AG08396 (cell line): ENCODE measurements around the gene ZNF682.
"Not testable (repeated sequence)": the region's sequence is repeated elsewhere in the genome, so short reads cannot be mapped to it uniquely, and the experiment has no call there.

Experiments
- DNase-seq: peaks from one replicate; pipeline ENCODE4 v3.0.0; 2012; ENCODE audit warnings: low spot score, mixed read lengths

Gene ZNF682

DNA sequence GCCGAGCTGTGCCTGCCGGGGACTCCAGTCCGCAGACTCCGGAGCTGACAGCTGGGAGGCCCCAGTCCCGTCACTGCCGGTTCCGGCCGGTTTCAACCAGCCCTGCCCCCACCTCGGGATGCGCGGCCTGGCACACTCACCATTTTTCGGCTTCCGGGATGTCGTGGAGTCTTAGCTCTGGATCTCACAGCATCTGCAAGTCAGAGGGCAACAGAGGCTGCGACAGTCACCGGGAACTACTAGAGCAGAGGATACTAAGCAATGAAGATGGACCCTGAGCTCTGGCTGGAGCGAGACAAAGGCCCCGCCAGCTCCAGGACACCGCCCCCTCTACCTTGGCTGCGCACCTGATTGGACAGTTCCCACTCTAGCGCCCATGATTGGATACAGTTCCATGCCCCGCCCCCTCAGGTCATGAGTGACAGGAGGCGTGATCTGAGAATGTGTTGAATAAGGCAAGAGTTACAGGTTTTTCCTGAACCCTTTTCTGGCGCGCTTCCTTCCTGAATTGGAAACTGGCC, at the start of gene ZNF682:
Gene ZNF682 (minus strand): TSS at position 303 of the 521 bp plus-strand sequence. CDS start 160 bp downstream, at position 143.
- peak; percentile 97 for DNase-seq

DNA sequence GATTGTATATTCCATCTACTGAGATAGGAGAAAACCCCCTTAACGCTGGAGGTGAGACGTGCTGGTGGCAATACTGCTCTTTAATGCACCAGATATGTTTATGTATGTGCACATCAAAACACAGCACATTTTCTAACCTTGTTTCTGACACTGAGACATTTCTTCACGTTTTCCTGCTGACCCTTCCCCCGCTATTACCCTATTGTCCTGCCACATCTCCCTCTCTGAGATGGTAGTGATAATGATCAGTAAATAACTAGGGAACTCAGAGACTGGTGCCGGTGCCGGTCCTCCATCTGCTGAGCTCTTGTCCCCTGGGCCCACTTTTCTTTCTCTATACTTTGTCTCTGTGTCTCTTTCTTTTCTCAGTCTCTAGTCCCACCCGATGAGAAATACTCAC, 43.6 kb upstream of the ZNF682 start:
- not testable (repeated sequence) for DNase-seq

DNA sequence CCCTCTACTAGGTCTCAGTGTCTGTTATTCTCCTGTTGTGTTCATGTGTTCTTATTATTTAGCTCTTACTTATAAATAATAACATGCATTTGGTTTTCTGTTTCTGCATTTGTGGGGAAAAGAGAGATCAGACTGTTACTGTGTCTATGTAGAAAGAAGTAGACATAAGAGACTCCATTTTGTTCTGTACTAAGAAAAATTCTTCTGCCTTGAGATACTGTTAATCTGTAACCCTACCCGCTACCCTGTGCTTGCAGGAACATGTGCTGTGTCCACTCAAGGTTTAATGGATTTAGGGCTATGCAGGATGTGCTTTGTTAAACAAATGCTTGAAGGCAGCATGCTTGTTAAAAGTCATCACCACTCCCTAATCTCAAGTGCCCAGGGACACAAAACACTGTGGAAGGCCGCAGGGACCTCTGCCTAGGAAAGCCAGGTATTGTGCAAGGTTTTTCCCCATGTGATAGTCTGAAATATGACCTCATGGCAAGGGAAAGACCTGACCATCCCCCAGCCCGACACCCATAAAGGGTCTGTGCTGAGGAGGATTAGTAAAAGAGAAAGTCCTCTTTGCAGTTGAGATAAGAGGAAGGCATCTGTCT, 43.0 kb upstream of the ZNF682 start:
- not testable (repeated sequence) for DNase-seq

DNA sequence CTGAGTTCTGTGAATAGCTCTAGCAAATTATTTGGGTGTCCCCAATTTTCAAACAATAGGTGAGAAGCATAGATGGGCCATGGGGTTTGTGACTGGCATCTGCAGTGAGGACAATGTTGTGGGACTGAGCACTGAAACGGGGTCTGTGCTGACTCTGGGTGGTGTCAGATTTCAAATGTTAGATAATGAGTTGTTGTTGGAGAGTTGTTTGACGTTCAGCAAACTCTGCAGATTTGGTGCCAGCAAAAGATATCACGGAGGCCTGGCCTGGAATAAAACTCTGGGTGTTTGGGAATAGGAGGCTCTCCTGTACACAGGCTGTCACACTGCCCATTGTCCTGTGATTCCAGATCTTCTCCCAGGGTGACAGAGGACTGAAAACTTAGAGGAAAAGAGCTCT, 41.4 kb upstream of the ZNF682 start:
- DNase-seq: no peak

DNA sequence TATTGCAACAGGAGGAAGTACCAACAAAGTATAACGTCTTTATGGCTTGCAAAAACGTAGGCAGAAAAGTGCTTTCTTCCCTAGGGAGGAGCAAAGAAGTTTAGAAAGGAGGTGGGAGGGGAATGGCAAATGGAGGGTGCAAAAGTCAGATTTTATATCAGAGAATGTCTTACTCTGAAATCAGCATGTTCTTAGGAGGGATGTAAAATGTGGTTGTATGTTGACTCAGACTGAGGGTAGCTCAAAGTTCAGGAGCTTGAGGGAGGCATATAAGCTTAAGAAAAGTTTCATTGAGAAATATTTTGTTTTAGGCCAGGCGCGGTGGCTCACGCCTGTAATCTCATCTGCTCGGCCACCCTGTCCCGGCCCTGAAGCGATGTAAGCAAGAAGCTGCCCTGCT, 40.2 kb upstream of the ZNF682 start:
- no peak for DNase-seq

DNA sequence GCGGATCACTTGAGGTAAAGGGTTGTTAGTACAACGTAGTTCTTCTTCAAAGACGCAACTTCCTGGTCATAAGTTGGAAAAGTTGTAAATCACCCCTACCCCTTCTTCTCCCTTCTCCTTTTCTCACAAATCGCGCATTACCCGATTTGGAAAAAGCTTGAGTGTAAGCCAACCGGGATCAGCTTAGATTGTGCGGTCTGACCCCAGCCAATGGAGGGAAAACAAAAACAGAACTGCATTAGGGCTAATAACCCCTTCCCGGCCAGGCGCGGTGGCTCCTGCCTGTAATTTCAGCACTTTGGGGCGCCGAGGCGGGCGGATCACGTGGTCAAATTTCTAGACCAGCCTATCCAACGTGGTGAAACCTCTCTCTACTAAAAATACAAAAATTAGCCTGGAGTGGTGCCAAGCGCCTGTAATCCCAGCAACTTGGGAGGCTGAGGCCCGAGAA, 39.3 kb upstream of the ZNF682 start:
- peak; percentile 13 for DNase-seq

DNA sequence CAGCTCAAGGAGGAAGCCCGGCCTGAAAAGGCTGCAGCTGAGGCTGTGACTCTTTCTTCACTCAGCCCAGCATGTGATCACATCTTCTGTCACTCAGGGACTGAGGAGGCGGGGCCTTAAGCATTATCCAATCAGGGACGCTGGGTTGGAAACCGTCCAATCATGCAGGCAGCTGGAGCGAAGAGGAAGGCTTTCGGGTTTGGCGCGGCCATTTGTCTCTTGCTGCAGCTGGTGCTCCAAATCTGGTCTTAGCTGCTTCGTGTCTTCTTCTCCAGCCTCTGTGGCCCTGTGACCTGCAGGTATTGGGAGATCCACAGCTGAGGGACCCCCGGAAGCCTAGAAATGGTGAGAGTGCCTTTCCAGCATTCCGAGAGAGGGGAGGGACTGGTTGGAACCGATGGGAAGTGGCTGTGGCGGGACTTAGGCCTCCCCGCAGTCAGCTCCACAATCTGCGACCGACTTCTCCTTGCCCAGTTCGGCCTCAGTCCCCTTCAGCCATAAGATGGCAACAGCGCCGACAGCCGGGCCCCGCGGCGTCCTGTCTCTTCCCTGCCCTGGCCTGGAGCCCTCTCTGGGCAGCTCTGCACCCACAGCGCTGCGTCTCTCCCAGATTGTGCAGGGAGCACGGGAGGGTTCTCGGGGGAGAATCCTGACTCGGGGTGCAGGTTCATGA, 38.6 kb upstream of the ZNF682 start, which contains the start of gene ZNF90:
Gene ZNF90 (plus strand): TSS at position 210 of the 673 bp plus-strand sequence. CDS start 133 bp downstream, at position 343.
- peak; percentile 90 for DNase-seq

DNA sequence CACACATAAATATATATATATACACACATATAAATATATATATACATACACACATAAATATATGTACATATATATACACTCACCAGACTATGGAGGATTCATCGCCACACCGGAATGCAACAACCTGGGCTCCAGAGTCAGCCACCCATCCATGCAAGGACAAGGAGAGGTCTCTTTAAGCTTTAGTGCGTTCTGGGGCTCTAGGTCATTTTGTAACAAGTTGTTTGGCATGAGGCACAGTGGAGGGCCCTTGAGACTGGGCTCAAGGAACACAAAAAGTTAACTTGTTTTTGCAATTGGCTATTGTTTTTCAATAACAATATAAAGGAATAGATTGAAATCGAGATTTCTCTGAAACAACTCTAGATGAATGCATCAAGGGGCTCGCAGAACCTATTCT, 33.6 kb upstream of the ZNF682 start:
- no peak for DNase-seq

DNA sequence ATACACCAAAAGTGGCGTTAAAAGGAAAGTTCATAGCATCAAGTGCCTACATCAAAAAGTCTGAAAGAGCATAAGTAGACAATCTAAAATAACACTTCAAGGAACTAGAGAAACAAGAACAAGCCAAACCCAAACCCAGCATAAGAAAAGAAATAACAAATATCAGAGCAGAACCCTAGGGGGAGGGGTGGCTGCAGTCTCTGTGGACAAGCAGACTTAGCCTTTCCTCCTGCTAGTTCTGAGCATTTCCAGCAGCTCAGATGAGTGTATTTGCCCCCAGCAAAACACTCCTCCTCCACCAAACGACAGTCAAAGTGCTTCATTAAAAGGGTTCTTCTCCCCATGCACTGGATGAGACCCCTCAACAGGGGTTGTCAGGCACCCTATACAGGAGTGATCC, 31.4 kb upstream of the ZNF682 start:
- no peak for DNase-seq

DNA sequence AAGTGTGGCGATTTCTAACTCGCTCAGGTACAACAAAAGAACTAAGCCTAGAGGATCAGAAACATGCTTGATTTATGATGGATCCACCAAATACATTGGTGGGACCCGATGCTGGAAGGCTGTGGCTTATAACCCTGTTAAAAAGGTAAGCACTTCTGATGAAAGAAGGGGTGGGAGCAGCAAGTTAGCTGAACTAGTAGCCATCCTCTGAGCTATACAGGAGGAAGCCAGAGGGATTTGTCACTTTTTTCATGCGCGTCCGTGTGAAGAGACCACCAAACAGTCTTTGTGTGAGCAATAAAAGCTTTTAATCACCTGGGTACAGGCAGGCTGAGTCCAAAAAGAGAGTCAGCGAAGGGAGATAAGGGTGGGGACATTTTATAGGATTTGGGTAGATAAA, 29.3 kb upstream of the ZNF682 start:
- DNase-seq: not testable (repeated sequence)

DNA sequence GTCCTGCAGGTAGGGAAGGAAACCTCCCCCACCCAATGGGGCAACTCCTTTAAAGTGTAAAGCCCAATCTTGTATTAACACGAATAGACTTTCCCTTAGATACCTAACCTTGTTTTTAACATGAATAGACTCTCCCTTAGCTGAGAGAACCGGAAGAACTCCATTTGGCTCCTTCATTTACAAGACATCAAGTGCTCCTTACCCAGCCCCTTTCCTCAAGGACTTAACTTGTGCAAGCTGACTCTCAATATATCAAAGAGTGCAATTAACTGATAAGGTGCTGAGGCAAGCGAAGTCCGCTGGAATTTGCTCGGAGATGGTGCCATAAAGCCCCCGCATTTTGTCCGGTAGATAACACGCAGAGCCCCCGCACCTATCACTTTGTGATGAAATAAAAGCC, 28.6 kb upstream of the ZNF682 start:
- no peak for DNase-seq

DNA sequence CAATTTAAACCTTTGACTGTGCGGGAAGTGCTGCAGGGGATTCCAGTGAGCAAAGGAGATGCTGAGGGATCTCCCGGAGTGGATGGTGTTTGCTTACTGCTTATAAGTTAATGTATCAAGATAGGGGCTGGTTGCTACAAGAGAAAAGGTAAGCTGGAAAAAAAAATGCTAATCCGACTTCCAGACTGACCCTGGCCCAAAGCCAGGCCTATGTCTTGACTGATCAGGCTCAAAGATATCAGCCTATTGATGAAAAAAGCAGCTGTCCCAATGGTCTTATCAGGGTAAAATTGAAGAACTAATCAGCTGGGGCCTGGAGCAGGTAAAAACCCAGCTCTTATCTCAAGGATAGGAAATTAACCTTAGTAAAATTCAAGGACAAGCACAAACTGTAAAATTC, 27.6 kb upstream of the ZNF682 start:
- DNase-seq: no peak

DNA sequence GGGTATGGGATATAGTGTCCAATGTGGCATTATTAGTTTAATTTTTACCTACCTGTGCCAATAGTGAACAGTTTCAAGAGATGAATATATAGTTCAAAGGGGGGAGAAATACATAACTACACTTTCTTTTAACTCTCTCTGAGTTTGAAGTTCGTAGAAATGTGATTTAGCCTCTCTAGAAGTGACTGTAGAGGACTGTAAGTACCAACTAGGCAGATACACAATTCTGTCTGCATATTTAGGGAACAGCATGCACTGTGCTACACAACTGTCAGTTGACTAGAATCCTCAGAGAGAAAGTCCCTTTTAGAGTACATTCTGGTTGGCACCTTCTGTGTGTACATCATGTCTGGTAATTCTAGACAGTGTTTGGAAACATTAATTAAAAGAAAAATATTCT, 21.0 kb upstream of the ZNF682 start:
- no peak for DNase-seq

DNA sequence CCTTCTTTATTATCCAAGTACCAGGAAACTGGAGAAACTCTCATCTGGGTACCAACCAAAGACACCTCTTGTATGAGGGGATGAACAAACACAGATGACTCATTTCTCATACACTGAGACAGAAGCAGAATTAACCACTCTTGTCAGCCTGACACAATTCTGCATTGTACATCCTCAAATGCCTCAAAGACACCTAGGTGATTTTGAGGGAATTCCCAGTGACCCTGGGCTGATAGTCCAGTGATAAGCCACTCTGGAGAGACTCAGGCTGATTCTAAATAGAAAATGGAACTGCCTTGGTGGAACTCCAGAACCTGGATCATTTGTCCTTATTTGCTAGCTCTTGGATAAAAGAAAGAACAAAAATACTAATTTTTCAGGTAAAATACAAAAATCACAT, 19.4 kb upstream of the ZNF682 start:
- DNase-seq: not testable (repeated sequence)

DNA sequence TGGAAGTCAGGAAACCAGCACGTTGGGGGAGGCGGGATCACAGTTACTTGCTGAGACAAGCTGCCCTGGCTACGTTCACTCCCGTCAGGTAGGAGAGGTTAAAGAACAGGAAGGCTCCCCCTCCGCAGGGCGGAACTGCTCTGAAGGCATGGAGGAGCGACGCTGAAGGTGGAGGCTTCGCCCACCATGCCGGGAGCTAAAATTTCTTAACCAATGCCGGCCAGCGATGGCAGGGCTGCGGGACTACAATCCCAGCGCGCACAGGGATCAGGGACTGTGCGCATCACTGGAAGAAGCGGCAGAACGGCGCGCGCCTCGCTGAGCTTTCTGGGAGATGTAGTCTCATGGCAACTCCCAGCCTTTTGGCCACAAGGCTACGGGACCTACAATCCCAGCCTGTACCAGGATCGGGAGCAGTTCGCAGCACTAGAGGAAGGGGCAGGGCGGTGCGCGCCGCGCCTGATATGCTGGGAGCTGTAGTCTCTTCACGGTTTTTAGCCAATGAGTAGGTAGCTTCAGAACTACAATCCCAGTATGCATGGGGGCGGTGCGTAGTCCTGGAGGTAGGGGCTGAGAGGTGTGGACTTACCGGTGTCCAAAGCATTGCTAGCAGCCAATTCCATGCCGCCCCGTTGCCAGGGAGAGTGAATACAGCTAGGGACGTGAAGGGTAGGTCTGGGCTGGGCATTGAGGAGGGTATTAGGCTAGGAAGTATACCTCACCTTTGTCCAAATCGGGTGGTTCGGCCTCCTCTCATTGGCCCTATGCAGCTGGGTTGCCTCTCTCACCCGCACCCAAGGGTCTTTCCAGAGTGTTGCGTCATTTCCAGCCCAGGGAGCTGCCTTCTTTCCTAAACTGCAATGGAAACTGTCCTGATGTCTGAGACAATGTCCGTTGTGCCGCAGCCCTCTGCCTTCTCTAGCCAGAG, 12.8 kb upstream of the ZNF682 start:
- DNase-seq: peak; percentile 86

DNA sequence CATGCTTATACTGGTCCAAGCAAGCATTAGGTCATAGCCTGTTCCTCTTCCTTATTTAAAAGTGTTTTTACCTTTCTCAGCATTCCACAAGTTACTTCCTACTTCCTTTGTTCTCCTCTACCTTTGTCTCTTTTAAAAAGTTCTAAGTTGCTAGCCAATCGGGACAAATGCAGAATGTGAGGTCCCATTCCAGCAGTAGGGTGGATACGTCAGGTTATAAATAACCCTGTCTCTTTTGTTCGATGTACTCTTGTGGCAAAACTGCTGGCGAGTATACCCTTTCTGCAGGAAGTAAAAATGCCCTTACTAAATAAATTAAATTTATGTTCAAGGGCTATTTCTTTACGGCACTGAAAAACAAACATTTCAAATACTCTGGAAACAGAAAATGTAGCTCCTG, 6.4 kb upstream of the ZNF682 start:
- DNase-seq: not testable (repeated sequence)

DNA sequence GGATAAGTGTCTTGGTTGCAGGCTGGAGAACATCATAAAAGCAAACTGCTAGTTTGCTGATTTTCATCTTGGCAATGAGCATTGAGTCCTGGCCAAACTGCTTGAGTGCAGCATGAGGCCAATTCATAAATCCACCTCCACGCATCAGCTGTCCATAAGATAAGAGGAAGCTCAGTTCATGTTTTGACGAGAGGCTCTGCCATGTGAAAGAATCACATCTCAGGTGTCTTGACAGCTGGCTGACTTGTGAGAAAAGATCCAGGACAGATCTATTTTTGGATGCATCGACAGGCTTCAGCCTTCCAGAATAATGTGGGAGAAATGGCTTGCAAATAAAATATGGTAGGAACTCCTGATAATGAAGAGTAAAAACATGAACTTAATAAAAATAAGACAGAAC, 5.4 kb upstream of the ZNF682 start:
- no peak for DNase-seq

DNA sequence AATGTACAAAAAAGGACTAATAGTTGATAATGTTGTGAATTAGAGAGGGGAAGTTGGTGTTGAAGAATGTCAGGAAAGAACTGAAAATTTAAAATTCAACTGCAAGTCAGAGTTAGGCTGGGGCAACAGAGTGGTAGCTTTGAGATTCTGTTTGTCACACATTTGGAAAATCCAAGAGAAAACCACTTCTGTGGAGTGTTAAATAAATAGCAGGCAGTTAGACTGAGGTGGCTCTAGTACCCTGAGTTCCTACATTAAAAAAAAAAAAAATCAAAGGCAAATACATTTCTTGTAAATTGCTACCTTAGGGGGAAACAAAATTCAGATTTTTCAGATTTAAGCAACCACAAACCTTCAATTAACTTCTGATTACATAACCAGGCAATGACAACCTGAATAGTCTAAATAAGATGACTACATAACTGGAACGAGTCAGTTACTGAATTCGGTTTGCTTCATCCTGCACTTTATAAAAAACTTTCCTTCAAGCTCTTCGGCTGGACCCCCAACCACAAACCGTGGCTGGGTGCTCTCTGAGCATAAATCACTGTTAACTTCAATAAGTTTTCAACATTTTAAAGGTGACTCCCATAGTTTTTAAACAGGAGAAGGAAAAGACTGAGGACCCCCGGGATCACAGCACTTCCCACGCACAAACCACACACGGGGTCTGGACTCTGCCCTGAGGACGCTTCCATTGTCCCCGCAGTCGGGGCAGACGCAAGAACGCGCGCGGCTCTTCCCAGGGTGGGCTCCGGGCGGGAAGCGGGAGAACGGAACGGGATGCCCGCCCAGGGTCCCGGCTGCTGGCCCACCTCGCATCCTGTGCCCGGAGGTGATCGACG, 725 bp downstream of the ZNF682 start:
- DNase-seq: no peak

DNA sequence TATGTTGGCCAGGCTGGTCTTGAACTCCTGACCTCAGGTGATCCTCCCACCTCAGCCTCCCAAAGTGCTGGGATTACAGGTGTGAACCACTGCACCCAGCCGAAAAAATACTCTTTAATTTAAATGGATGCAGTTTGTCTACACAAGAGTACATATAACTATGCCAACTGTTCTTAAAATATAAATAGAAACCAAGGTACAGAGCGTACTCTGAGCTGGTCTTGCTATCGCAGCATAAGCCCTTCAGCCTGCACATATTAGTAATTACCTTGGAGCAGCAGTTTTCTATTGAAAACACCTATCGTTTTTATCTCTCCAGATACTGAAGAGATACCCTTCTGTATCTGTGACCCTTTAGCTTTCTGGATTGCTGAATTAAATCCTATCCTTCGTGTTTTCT, 3.4 kb downstream of the ZNF682 start:
- DNase-seq: no peak

DNA sequence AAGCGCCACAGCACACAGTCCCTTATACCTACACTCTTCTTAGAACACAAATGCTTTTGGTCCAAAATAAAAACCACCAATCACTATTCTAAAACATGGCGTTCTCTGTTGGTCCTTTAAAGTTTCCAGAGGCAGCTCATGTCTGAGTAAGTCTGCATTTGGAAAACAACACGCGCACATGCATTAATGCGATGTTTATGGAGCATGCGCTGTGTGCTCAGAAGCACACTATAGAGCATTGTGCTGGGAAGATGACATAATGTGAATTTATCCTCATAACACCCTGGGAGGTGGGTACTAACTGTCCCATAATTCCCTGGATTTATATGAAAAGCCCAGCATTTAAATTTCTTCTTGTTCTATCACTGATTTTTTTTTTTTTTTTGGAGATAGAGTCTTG, 10.7 kb downstream of the ZNF682 start:
- no peak for DNase-seq

DNA sequence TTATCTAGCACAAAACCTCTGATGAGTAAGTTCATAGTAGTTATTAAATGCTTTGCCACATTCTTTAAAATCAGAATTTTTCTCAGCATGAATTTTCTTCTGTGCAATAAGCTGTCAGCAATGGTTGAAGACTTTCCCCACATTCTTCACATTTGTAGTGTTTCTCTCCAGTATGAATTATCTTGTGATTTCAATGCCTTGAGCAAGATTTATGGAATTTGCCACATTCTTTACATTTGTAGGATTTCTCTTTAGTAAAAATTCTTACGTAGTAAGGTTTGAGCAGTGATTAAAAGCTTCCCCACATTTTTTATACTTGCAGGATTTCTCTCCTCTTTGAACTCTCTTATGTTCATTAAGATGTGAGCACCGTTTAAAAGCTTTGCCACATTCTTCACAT, 33.6 kb downstream of the ZNF682 start:
- DNase-seq: no peak
